OCI-LY1 (cell line): ENCODE data around the gene SZT2.

Source experiments
- H2AFZ ChIP-seq: fragments of 200-600 bp; sonication (generic), shearing (Covaris generic); 2 replicates; pipeline ENCODE4 v1.6.0; 2014; ENCODE audit warnings: antibody characterized with exemption, mild to moderate bottlenecking, low read length
- H3F3A ChIP-seq: fragments of 200-600 bp; sonication (generic), shearing (Covaris generic); 2 replicates; pipeline ENCODE4 v1.6.0; 2014; ENCODE audit warnings: mild to moderate bottlenecking, antibody characterized with exemption, low read length, moderate library complexity; ENCODE audit not compliant: insufficient read depth
- H3K27ac ChIP-seq: fragments of 200-600 bp; sonication (generic); 2 replicates; pipeline ENCODE4 v1.5.1; 2014; ENCODE audit warnings: low read length, mixed run types, mild to moderate bottlenecking, low read depth; ENCODE audit not compliant: poor library complexity, severe bottlenecking
- H3K27me3 ChIP-seq: fragments of 200-600 bp; sonication (generic); 2 replicates; pipeline ENCODE4 v1.6.0; 2014; ENCODE audit warnings: antibody characterized with exemption, mild to moderate bottlenecking, low read length, moderate library complexity; ENCODE audit not compliant: insufficient read depth
- H3K36me3 ChIP-seq: fragments of 200-600 bp; sonication (generic); 2 replicates; pipeline ENCODE4 v1.6.1; 2014; ENCODE audit warnings: mild to moderate bottlenecking, antibody characterized with exemption, low read length, moderate library complexity, mixed read lengths; ENCODE audit not compliant: insufficient read depth
- H3K4me1 ChIP-seq: fragments of 200-600 bp; sonication (generic); 2 replicates; pipeline ENCODE4 v1.5.1; 2014; ENCODE audit warnings: mild to moderate bottlenecking, low read length, moderate library complexity; ENCODE audit not compliant: insufficient read depth, severe bottlenecking
- H3K4me2 ChIP-seq: fragments of 200-600 bp; sonication (generic), shearing (Covaris generic); 2 replicates; pipeline ENCODE4 v1.6.1; 2014; ENCODE audit warnings: low read length
- H3K4me3 ChIP-seq: fragments of 200-600 bp; sonication (generic); 2 replicates; pipeline ENCODE4 v1.5.1; 2014; ENCODE audit warnings: low read length, low read depth, mild to moderate bottlenecking, mixed read lengths; ENCODE audit not compliant: poor library complexity, severe bottlenecking
- H3K79me2 ChIP-seq: fragments of 200-600 bp; shearing (Covaris generic); 2 replicates; pipeline ENCODE4 v1.6.1; 2016; ENCODE audit warnings: mixed run types, low read length, mixed read lengths; ENCODE audit not compliant: insufficient read depth
- H3K9ac ChIP-seq: fragments of 200-600 bp; sonication (generic), shearing (Covaris generic); 2 replicates; pipeline ENCODE4 v1.6.1; 2014; ENCODE audit warnings: mild to moderate bottlenecking, low read length, mixed read lengths
- H3K9me2 ChIP-seq: fragments of 200-600 bp; sonication (generic), shearing (Covaris generic); 2 replicates; pipeline ENCODE4 v1.6.1; 2014; ENCODE audit warnings: low read depth, mild to moderate bottlenecking, low read length, mixed read lengths
- H3K9me3 ChIP-seq: fragments of 200-600 bp; shearing (Covaris generic); 2 replicates; pipeline ENCODE4 v1.6.1; 2014; ENCODE audit warnings: low read length, mixed read lengths
- H4K20me1 ChIP-seq: fragments of 200-600 bp; sonication (generic), shearing (Covaris generic); 2 replicates; pipeline ENCODE4 v1.6.0; 2016; ENCODE audit warnings: mild to moderate bottlenecking, low read length; ENCODE audit not compliant: insufficient read depth
- CTCF ChIP-seq: fragments of 200-600 bp; sonication (generic), shearing (Covaris generic); IDR thresholded peaks from 2 replicates; pipeline ENCODE4 v1.5.1; 2017; ENCODE audit warnings: mild to moderate bottlenecking, antibody characterized with exemption, low read length, moderate library complexity, mixed read lengths
- EZH2 ChIP-seq: fragments of 200-600 bp; sonication (generic), shearing (Covaris generic); IDR thresholded peaks from 2 replicates; pipeline ENCODE4 v1.8.0; 2017; ENCODE audit warnings: borderline replicate concordance, mixed run types, mild to moderate bottlenecking, antibody characterized with exemption, low read length, moderate library complexity, mixed read lengths

Gene SZT2

GRCh38 chr1:43484367-43484766, 94.7 kb downstream of the SZT2 start:
- Histone ChIP-seq H3F3A (no peaks in the 10 kb centered on the region), H3K9me2 (no peaks in the 10 kb centered on the region), H3K4me2 (no peak overlapping the region), H3K27me3 (no peaks in the 10 kb centered on the region), H3K27ac (no peak overlapping the region), H3K36me3 (no peaks in the 10 kb centered on the region; the same call in 1 of the 2 replicates), H3K9ac (no peak overlapping the region), H2AFZ (no peak overlapping the region), H4K20me1 (no peaks in the 10 kb centered on the region), H3K4me1 (no peaks in the 10 kb centered on the region), H3K9me3 (peaks cover 3% of the 10 kb centered on the region; the same call in 1 of the 2 replicates), H3K4me3 (no peak overlapping the region), H3K79me2 (no peaks in the 10 kb centered on the region)
- TF ChIP-seq CTCF (no peak), EZH2 (no peak)

- Histone ChIP-seq H3F3A (no peaks in the 10 kb centered on the region), H2AFZ (no peak overlapping the region), H3K4me3 (no peak overlapping the region), H3K4me2 (no peak overlapping the region), H3K79me2 (no peaks in the 10 kb centered on the region), H3K4me1 (no peaks in the 10 kb centered on the region), H3K36me3 (no peaks in the 10 kb centered on the region; the same call in 1 of the 2 replicates), H3K27me3 (no peaks in the 10 kb centered on the region; the same call in 1 of the 2 replicates), H3K27ac (no peak overlapping the region), H3K9me2 (no peaks in the 10 kb centered on the region), H3K9me3 (peaks cover 5% of the 10 kb centered on the region; the same call in 1 of the 2 replicates), H4K20me1 (no peaks in the 10 kb centered on the region), H3K9ac (no peak overlapping the region)
- TF ChIP-seq EZH2 (no peak), CTCF (no peak)
Measured at GRCh38 chr1:43488165-43488564, 98.5 kb downstream of the SZT2 start.

- no peaks in the 10 kb centered on the region for H3K9me2 ChIP-seq
- H3K4me3 ChIP-seq = no peak overlapping the region
- no peaks in the 10 kb centered on the region for H4K20me1 ChIP-seq
- H3K4me1 ChIP-seq = no peaks in the 10 kb centered on the region
- H3K27ac ChIP-seq = no peak overlapping the region
- peaks cover 5% of the 10 kb centered on the region; the same call in 1 of the 2 replicates for H3K9me3 ChIP-seq
- no peaks in the 10 kb centered on the region for H3K79me2 ChIP-seq
- H2AFZ ChIP-seq = no peak overlapping the region
- H3K36me3 ChIP-seq = no peaks in the 10 kb centered on the region; the same call in 1 of the 2 replicates
- H3K27me3 ChIP-seq = no peaks in the 10 kb centered on the region; the same call in 1 of the 2 replicates
- no peak overlapping the region for H3K4me2 ChIP-seq
- no peaks in the 10 kb centered on the region for H3F3A ChIP-seq
- no peak overlapping the region for H3K9ac ChIP-seq
- no peak for TF ChIP-seq EZH2
- no peak for TF ChIP-seq CTCF
Measured at GRCh38 chr1:43491061-43491460, 101.4 kb downstream of the SZT2 start.
